ENCODE measurements around the gene PI4KA. TPM values are rescaled to one million over a fixed set of nuclear protein-coding genes. Genes with fewer than 3 reads are reported as not detected.

Gene PI4KA
- total and polyA plus RNA-seq, 2 experiments from 2014 or later, result 17.1 to 38.1 TPM

DNA sequence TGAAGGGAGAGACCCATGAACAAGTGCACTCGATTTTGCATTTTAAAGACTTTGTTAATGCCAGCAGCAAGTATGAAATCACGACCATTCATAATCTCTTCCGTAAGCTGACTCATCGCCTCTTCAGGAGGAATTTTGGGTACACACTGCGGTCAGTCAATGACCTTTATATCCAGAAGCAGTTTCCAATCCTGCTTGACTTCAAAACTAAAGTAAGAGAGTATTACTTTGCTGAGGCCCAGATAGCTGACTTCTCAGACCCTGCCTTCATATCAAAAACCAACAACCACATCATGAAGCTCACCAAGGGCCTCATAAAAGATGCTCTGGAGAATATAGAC is 78.8 kb downstream of the PI4KA start:
- H3K27me3 ChIP-seq (ENCODE audit: insufficient read depth), result no peaks in the 10 kb centered on the region
- Mint-ChIP-seq H3K27me3 (ENCODE audit: insufficient read depth, low read depth, poor library complexity) (no peaks in the 10 kb centered on the region), H3K4me1 (peaks cover 35% of the 10 kb centered on the region), H3K36me3 (ENCODE audit: low read depth) (no peaks in the 10 kb centered on the region; the same call in 1 of the 3 replicates), H3K27ac (no peak overlapping the region), H3K9me3 (no peaks in the 10 kb centered on the region), H3K4me3 (no peak overlapping the region)
- H3F3A ChIP-seq (replicated peaks; ENCODE audit: low read depth), result no peaks in the 10 kb centered on the region
- no peaks in the 10 kb centered on the region; the same call in none of the 2 replicates for H4K20me1 ChIP-seq (replicated peaks; ENCODE audit: insufficient read depth)
- H3K27ac ChIP-seq (ENCODE audit: low read depth), result no peak overlapping the region
- no peaks in the 10 kb centered on the region for H3K36me3 ChIP-seq (ENCODE audit: insufficient read depth)
- H3K4me1 ChIP-seq (ENCODE audit: insufficient read depth), result peaks cover 15% of the 10 kb centered on the region
- H2AFZ ChIP-seq, result no peak overlapping the region
- TF ChIP-seq CREB1 (CRISPR knock-in tag; IDR thresholded peaks at IDR 0.05; ENCODE audit: low read depth) (no peak), EZH2 (IDR thresholded peaks at IDR 0.05; ENCODE audit: low read depth, unreplicated experiment) (no peak), NANOG (IDR thresholded peaks at IDR 0.05; ENCODE audit: borderline replicate concordance) (no peak), POLR2AphosphoS5 (IDR thresholded peaks at IDR 0.05; ENCODE audit: low read depth) (no peak), JUNB (IDR thresholded peaks at IDR 0.05; ENCODE audit: unreplicated experiment) (no peak), ZNF331 (CRISPR knock-in tag; IDR thresholded peaks at IDR 0.05; ENCODE audit: low read depth) (no peak), STAT1 (IDR thresholded peaks at IDR 0.05; ENCODE audit: unreplicated experiment) (no peak), ZNF114 (CRISPR knock-in tag; IDR thresholded peaks at IDR 0.05) (no peak)
- TF ChIP-seq, protein P1, sequence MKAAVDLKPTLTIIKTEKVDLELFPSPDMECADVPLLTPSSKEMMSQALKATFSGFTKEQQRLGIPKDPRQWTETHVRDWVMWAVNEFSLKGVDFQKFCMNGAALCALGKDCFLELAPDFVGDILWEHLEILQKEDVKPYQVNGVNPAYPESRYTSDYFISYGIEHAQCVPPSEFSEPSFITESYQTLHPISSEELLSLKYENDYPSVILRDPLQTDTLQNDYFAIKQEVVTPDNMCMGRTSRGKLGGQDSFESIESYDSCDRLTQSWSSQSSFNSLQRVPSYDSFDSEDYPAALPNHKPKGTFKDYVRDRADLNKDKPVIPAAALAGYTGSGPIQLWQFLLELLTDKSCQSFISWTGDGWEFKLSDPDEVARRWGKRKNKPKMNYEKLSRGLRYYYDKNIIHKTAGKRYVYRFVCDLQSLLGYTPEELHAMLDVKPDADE (IDR thresholded peaks at IDR 0.05), result no peak
- TF ChIP-seq, protein P2, sequence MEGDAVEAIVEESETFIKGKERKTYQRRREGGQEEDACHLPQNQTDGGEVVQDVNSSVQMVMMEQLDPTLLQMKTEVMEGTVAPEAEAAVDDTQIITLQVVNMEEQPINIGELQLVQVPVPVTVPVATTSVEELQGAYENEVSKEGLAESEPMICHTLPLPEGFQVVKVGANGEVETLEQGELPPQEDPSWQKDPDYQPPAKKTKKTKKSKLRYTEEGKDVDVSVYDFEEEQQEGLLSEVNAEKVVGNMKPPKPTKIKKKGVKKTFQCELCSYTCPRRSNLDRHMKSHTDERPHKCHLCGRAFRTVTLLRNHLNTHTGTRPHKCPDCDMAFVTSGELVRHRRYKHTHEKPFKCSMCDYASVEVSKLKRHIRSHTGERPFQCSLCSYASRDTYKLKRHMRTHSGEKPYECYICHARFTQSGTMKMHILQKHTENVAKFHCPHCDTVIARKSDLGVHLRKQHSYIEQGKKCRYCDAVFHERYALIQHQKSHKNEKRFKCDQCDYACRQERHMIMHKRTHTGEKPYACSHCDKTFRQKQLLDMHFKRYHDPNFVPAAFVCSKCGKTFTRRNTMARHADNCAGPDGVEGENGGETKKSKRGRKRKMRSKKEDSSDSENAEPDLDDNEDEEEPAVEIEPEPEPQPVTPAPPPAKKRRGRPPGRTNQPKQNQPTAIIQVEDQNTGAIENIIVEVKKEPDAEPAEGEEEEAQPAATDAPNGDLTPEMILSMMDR (conservative IDR thresholded peaks at IDR 0.05; ENCODE audit: low read depth in 2 of 2), result no peak
- TF ChIP-seq, protein P3, sequence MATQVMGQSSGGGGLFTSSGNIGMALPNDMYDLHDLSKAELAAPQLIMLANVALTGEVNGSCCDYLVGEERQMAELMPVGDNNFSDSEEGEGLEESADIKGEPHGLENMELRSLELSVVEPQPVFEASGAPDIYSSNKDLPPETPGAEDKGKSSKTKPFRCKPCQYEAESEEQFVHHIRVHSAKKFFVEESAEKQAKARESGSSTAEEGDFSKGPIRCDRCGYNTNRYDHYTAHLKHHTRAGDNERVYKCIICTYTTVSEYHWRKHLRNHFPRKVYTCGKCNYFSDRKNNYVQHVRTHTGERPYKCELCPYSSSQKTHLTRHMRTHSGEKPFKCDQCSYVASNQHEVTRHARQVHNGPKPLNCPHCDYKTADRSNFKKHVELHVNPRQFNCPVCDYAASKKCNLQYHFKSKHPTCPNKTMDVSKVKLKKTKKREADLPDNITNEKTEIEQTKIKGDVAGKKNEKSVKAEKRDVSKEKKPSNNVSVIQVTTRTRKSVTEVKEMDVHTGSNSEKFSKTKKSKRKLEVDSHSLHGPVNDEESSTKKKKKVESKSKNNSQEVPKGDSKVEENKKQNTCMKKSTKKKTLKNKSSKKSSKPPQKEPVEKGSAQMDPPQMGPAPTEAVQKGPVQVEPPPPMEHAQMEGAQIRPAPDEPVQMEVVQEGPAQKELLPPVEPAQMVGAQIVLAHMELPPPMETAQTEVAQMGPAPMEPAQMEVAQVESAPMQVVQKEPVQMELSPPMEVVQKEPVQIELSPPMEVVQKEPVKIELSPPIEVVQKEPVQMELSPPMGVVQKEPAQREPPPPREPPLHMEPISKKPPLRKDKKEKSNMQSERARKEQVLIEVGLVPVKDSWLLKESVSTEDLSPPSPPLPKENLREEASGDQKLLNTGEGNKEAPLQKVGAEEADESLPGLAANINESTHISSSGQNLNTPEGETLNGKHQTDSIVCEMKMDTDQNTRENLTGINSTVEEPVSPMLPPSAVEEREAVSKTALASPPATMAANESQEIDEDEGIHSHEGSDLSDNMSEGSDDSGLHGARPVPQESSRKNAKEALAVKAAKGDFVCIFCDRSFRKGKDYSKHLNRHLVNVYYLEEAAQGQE (IDR thresholded peaks at IDR 0.05; ENCODE audit: unreplicated experiment), result no peak
- no peaks in the 10 kb centered on the region for H3K9me2 ChIP-seq (ENCODE audit: insufficient read depth)
- DNase-seq (ENCODE audit: low spot score) (no peak), ATAC-seq (no peak)
- no peaks in the 10 kb centered on the region for H3K79me2 ChIP-seq (replicated peaks; ENCODE audit: insufficient read depth)
- H3K4me3 ChIP-seq, result no peak overlapping the region
- H3K4me2 ChIP-seq, result 0 out of 2 replicates have a peak overlapping the region, but pooled peaks have one; percentile 32
